ES-I3 (cell line): ENCODE data around the gene ARHGEF10L.

Experiments used
- H3K36me3 ChIP-seq: 2 replicates; pipeline ENCODE4 v1.6.1; 2013; ENCODE audit warnings: mild to moderate bottlenecking, low read length, control low read depth, moderate library complexity; ENCODE audit not compliant: insufficient read depth
- H3K4me1 ChIP-seq: 2 replicates; pipeline ENCODE4 v1.6.1; 2013; ENCODE audit warnings: mild to moderate bottlenecking, control low read depth, low read length; ENCODE audit not compliant: insufficient read depth
- H3K9ac ChIP-seq: 2 replicates; pipeline ENCODE4 v1.6.1; 2013; ENCODE audit warnings: low read depth, mild to moderate bottlenecking, low read length, moderate library complexity
- H3K9me3 ChIP-seq: 2 replicates; pipeline ENCODE4 v1.6.1; 2013; ENCODE audit warnings: mild to moderate bottlenecking, low read length, moderate library complexity; ENCODE audit not compliant: control insufficient read depth, insufficient read depth

The ARHGEF10L gene

GRCh38 chr1:17679856-17680255, 140.4 kb downstream of the ARHGEF10L start:
- H3K9me3 ChIP-seq = no peaks in the 10 kb centered on the region
- no peaks in the 10 kb centered on the region for H3K36me3 ChIP-seq
- no peak overlapping the region for H3K9ac ChIP-seq
- H3K4me1 ChIP-seq = no peaks in the 10 kb centered on the region

DNA sequence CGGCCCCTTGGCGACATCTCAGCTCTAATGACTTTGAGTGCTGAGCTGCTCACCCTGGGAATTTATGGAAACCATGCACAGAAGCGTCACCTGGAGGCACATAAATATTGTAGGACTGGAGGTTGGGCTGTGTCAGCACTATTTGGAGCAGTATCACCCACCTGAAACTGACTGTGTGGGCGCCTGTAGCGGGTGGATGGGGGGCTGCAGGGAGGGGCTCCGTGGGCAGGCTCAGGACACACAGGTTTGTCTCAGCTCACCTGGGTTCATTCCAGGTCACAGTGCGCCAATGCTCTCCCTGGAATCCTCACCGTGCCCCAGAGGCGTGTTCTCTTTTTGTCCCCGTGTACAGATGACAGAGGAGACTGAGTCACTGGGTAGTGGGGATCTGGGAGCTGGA, 140.8 kb downstream of the ARHGEF10L start:
- Histone ChIP-seq H3K36me3 (no peaks in the 10 kb centered on the region), H3K9me3 (no peaks in the 10 kb centered on the region), H3K4me1 (no peaks in the 10 kb centered on the region), H3K9ac (no peak overlapping the region)

GRCh38 chr1:17682400-17682799, 142.9 kb downstream of the ARHGEF10L start:
- H3K9me3 ChIP-seq = no peaks in the 10 kb centered on the region
- H3K4me1 ChIP-seq = no peaks in the 10 kb centered on the region
- no peak overlapping the region for H3K9ac ChIP-seq
- no peaks in the 10 kb centered on the region for H3K36me3 ChIP-seq

DNA sequence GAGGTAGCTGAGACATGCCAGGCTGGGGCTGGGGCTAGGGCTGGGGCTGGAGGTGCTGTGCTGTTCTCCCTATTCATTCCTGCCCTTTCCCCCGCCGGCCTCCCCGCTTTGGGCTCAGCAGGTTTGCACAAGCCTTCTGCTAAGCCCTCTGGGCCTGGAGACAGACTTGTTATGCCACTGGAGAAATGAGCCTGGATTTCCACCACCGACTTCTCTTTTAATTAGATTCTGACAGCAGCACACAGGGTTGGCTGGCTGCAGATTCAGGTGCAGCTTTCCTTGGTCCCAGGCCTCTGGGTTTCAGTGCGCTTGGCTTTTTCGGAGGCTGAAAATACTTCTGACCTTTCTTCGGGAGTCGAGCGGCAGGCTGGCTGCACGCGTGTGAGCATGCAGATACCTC, 144.1 kb downstream of the ARHGEF10L start:
- Histone ChIP-seq H3K9me3 (no peaks in the 10 kb centered on the region), H3K4me1 (no peaks in the 10 kb centered on the region), H3K36me3 (peaks cover 3% of the 10 kb centered on the region; the same call in 1 of the 2 replicates), H3K9ac (no peak overlapping the region)

DNA sequence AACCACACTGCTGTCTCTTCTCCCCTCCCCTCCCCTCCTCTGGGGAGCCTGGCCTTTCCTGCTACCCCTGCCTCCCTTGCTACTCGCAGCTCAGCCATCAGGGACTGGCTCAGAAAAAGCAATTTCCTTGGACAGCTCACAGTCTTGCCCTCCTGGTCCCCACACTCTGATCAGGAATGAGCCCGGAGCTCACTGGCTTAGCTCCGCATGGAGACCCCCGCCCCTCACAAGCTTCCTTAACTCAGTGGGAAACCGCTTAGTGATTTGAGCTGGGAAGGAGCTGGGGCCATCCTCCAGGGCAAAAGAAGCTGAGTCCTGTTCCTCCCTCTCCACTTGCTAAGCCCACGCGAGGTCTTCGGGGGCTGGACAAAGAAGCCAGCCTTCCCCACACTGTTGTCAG, 145.3 kb downstream of the ARHGEF10L start:
- Histone ChIP-seq H3K36me3 (peaks cover 3% of the 10 kb centered on the region; the same call in 1 of the 2 replicates), H3K9me3 (no peaks in the 10 kb centered on the region), H3K4me1 (no peaks in the 10 kb centered on the region), H3K9ac (no peak overlapping the region)

DNA sequence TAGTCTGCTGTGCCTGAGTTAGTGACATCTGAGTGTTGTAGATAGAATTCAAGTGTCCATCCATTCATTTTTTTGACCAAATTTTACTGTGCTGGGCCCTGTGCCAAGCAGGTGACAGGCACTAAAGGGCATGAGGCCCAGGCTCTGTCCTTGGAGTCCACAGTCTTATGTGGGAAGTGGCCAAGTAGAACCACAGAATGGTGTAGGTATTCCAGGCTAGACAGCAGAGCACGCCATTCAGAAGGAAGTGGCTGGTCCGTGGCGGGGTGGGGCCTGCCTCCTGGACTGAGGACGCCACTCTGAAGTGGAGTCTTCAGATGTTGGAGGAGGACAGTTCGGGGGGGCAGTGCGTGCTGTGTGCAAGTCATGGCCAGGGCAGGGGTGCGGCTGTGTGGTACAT, 146.8 kb downstream of the ARHGEF10L start:
- no peak overlapping the region for H3K9ac ChIP-seq
- peaks cover 8% of the 10 kb centered on the region; the same call in 1 of the 2 replicates for H3K4me1 ChIP-seq
- no peaks in the 10 kb centered on the region for H3K9me3 ChIP-seq
- H3K36me3 ChIP-seq = peaks cover 3% of the 10 kb centered on the region; the same call in 1 of the 2 replicates

- no peak overlapping the region for H3K9ac ChIP-seq
- H3K9me3 ChIP-seq = no peaks in the 10 kb centered on the region
- peaks cover 9% of the 10 kb centered on the region; the same call in 1 of the 2 replicates for H3K4me1 ChIP-seq
- H3K36me3 ChIP-seq = peaks cover 3% of the 10 kb centered on the region; the same call in 1 of the 2 replicates
Observed at GRCh38 chr1:17687145-17687544, 147.6 kb downstream of the ARHGEF10L start.

DNA sequence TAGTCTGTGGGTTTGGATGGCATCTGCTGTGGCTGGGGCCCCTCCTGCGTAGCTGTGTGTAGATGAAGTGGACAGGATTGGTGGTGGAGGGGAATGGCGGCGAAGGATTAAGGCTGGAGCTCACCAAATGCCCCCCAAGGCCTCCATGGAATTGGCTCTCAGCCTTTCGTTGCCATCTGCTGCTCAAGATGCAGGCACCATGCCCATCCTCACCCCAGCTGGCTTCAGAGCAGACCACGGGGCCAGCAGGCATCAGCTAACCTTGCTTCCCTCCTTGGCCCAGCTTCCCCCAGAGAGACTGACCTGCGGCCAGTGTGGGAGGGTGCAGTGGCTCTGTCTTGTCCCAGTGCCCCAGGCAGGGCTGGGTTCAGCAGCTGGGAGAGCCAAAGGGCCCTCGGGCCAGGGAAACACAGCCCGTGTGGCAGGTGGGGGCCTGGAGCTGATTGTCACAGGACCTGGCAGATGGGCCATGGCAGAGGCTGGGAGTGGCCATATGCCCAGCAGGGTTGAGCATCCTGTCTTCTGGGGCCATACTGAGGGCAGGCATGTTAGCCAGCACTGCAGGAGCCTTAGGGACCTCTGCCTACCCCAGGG, 148.8 kb downstream of the ARHGEF10L start:
- no peaks in the 10 kb centered on the region for H3K9me3 ChIP-seq
- no peak overlapping the region for H3K9ac ChIP-seq
- H3K36me3 ChIP-seq = peaks cover 3% of the 10 kb centered on the region; the same call in 1 of the 2 replicates
- peaks cover 9% of the 10 kb centered on the region; the same call in 1 of the 2 replicates for H3K4me1 ChIP-seq

- peaks cover 3% of the 10 kb centered on the region; the same call in 1 of the 2 replicates for H3K36me3 ChIP-seq
- no peaks in the 10 kb centered on the region for H3K9me3 ChIP-seq
- H3K4me1 ChIP-seq = peaks cover 9% of the 10 kb centered on the region; the same call in 1 of the 2 replicates
- H3K9ac ChIP-seq = no peak overlapping the region
Observed at GRCh38 chr1:17689011-17689410, 149.5 kb downstream of the ARHGEF10L start.

GRCh38 chr1:17690906-17691634, 151.6 kb downstream of the ARHGEF10L start:
- H3K9me3 ChIP-seq = no peaks in the 10 kb centered on the region
- H3K4me1 ChIP-seq = peaks cover 10% of the 10 kb centered on the region
- peaks cover 3% of the 10 kb centered on the region; the same call in 1 of the 2 replicates for H3K36me3 ChIP-seq
- H3K9ac ChIP-seq = no peak overlapping the region

GRCh38 chr1:17692645-17693044, 153.1 kb downstream of the ARHGEF10L start:
- Histone ChIP-seq H3K9me3 (no peaks in the 10 kb centered on the region), H3K4me1 (peaks cover 12% of the 10 kb centered on the region), H3K9ac (no peak overlapping the region), H3K36me3 (peaks cover 1% of the 10 kb centered on the region; the same call in 1 of the 2 replicates)

GRCh38 chr1:17696417-17697301, 157.2 kb downstream of the ARHGEF10L start:
- no peaks in the 10 kb centered on the region for H3K9me3 ChIP-seq
- peaks cover 3% of the 10 kb centered on the region for H3K4me1 ChIP-seq
- H3K9ac ChIP-seq = no peak overlapping the region
- no peaks in the 10 kb centered on the region for H3K36me3 ChIP-seq

DNA sequence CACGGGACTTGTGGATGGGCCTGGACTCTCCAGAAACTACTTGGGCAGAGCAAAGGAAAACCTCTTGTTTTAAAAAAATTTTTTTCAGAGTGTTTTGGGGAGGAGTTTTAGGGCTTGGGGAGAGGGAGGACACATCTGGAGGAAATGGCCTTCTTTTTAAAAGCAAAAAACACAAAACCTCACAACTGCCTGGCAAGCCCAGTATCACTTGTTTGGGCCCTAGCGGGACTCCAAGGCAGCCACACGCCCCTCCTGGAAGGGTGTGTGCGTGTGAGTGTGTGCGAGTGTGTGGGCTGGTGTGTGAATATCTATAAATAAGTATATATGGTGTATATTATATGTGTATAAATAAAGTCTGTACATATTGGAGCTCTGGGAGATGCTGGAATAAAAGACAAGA, 158.0 kb downstream of the ARHGEF10L start:
- no peaks in the 10 kb centered on the region for H3K9me3 ChIP-seq
- no peak overlapping the region for H3K9ac ChIP-seq
- H3K4me1 ChIP-seq = peaks cover 3% of the 10 kb centered on the region
- no peaks in the 10 kb centered on the region for H3K36me3 ChIP-seq

DNA sequence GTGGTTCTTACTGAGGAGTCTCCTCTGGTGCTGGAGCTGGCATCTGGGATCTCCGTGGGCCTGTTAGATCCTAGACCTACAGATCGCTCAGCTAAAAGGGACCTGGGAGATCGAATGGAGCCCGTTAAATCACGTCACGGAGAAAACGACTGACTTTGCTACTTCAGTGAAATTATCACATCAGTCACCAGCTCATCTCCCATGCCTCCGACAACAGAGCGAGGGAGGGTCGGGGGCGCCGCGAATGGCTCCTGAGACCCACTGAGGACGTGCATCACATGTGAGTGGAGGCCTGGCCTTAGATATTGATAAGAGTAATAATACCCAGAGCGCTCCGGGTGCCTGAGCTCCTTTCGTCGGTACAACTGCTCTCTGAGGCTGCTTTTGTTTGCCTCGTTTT, 160.1 kb downstream of the ARHGEF10L start:
- Histone ChIP-seq H3K9me3 (no peaks in the 10 kb centered on the region), H3K9ac (no peak overlapping the region), H3K36me3 (no peaks in the 10 kb centered on the region), H3K4me1 (peaks cover 3% of the 10 kb centered on the region)
